ENCODE measurements around the gene CHRNA1.

Gene CHRNA1

DNA sequence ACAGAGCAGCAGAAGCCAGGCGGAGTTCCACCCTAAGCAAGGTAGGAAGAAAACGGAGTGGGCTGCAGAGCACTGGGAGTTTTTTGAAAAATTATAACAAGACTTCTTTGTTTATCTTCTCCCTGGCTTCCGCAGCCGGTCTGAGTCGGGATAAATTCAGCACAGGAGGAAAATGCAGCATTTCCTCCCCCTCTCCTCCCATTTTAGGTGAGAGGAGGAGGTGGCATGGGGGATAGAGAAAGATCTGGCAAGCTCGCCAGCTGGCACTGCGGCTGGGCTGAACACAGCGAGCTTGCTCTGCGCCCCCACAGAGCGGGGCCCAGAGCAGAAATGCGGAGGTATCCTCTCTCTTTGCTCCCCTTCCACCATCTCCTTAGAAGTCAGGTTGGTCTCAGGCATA, 17.7 kb upstream of the CHRNA1 start:
- DNase-seq (ENCODE audit: low read depth) = no peak

GRCh38 chr2:174781298-174781697, 17.0 kb upstream of the CHRNA1 start:
- no peak for DNase-seq (ENCODE audit: low read depth)

GRCh38 chr2:174780856-174781255, 16.6 kb upstream of the CHRNA1 start:
- DNase-seq (ENCODE audit: low read depth) = no peak

DNA sequence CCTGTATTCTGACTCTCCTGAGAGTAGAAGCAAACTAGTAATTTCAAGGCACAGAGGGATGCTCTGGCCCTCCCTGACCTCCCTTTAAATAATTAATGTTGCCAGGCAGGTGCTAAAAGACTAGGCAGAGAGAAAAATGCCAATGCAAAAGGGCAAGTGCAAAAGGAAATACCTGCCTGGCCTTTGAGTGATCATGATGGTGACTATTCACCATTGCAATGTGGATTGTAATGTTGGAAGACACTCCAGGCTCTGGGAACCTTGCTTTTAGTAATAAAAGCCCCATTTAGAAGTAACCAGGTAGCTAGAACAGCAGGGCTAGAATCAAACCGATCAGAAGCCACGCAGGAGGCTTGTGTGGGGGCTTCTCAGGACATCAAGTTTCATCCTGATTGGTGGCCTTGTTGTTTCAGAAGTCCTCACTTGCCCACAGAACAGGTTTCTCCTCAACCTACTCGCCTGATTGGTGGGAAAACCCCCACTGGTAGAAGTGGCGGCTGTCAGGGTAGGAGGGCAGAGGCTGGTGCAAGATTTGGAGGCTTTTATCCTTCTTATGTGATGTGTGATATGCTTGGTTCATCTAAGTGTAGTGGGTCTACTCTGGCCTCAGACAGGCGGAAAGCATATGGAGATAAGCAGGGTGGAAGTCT, 16.0 kb upstream of the CHRNA1 start:
- DNase-seq (ENCODE audit: low read depth) = no peak

DNA sequence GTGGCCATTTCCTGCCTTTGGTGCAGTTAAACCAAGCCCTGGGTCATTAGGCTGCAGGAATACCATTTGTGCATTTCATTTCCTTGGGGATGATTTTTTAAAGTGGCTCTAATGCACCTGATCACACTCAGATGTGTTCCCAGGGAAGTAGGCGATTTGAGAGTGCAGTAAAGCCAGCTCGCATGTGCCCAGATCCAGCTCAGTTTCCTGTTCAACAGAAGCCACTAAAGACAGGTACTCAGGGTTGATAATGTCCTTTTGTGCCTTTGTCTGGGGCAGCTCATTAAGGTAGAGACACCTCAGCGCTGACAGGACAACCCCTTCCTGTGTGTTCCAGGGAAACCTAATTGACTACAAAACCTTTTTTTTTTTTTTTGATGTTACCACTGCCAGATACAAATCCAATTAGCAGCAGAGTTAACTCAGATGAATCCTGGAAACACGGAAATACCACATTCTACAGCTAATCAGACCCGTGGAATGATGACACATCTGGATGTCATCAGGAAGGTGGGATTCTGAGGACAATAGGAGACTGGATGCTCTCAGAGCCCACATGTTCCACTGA, 15.2 kb upstream of the CHRNA1 start:
- DNase-seq (ENCODE audit: low read depth) = no peak

GRCh38 chr2:174778085-174778981, 14.1 kb upstream of the CHRNA1 start:
- DNase-seq (ENCODE audit: low read depth) = peak; percentile 37

- DNase-seq (ENCODE audit: low read depth) = no peak
Observed at GRCh38 chr2:174777347-174778084, 13.2 kb upstream of the CHRNA1 start.

DNA sequence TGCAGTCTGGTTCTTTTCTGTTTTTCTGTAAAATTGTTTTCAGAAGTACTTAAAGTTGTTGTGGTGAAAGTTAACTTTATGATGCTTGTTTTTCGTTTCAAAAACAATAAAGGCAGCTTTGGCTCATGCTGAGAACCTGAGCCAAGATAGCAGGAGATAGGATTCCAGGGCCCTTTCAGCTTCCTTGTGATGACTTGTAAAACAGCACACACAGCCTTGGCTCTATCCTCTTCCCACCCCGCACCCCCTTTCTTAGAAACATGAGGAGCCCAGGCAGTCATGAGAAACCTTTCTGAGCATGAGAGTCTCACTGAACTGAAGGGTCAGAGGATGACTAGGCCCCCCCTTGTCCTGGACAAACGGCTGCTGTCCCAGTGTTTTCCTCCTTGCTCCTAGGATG, 12.4 kb upstream of the CHRNA1 start:
- no peak for DNase-seq (ENCODE audit: low read depth)

DNA sequence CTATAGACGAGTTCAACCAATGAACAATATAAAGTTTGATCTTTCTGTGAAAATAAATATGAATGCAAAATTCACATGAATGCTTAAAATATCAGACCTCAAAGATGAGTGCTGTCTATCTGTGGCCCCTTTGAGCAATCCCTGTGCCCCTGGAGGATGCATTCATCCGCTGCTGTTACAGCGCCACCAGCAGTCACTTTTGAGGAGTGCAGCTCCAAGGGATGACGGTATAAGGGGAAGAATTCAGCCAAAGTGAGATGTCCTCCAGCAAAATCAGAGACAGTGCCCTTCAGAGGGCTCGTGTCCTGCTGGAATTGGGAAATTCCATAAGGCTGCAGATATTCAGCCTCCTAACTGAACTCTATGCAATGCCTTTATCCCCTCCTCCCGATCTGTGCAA, 12.0 kb upstream of the CHRNA1 start:
- no peak for DNase-seq (ENCODE audit: low read depth)

GRCh38 chr2:174775571-174775980, 11.3 kb upstream of the CHRNA1 start:
- no peak for DNase-seq (ENCODE audit: low read depth)

GRCh38 chr2:174774886-174775285, 10.6 kb upstream of the CHRNA1 start:
- no peak for DNase-seq (ENCODE audit: low read depth)

GRCh38 chr2:174773215-174773614, 8.9 kb upstream of the CHRNA1 start:
- no peak for DNase-seq (ENCODE audit: low read depth)

GRCh38 chr2:174772472-174772801, 8.2 kb upstream of the CHRNA1 start:
- no peak for DNase-seq (ENCODE audit: low read depth)

DNA sequence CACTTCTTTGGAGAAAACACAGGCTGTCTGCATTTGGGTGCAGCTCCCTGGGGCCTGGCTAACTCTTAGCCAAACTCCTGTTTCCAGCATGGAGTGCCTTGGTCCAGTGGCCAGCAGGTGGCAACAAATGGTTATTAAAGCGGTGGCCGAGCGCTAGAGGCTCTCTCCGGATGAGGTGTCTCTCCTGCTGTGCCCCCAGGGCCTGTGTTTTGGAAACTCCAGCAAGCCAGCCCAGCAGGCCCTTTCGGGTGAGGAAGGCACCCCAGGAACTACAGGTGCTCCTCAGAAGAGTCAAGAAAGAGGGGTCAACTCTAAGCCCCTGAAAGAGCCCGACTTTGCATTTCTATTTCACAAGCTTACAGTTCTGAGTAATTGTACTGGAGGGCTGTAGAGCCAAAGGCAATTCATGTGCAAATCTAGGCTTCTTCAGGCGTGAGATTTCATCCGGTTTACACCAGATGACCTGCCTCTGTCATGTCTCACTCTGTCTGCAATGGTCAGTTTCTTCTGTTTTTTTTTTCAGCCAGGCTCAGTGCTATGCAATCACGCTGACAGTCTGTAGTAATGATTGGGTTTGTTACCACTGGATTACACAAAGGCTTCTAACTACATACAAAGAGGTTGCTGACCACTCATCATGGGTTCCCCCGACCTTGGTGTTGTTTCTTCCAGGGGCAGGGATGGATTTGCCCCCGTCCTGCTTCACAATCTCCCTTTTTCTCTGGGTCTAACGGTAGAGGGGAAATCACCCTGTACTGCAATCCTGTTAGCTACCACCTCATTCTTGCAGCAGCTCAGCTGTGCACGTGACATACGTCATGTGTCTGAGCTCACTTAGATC, 7.6 kb upstream of the CHRNA1 start:
- no peak for DNase-seq (ENCODE audit: low read depth)

DNA sequence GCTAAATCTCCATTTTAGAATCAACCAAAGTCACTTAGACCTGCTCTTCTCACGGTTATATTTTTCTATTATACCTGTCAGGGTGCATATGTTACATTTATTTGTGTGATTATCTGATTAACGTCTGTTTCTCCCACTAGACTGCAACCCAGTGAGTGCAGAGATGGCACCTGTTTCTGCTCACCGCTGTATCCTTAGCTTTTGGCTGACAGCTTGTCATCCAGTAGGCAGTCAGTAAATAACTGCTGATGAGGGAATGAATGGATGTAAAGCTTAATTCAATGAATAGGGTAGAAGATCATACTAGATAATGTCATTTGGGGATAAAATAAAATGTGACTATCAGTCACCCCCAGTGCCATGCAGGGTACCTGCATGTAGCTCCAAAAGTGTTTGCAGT, 6.9 kb upstream of the CHRNA1 start:
- DNase-seq (ENCODE audit: low read depth) = no peak

- no peak for DNase-seq (ENCODE audit: low read depth)
Observed at GRCh38 chr2:174768557-174768956, 4.3 kb upstream of the CHRNA1 start.

DNA sequence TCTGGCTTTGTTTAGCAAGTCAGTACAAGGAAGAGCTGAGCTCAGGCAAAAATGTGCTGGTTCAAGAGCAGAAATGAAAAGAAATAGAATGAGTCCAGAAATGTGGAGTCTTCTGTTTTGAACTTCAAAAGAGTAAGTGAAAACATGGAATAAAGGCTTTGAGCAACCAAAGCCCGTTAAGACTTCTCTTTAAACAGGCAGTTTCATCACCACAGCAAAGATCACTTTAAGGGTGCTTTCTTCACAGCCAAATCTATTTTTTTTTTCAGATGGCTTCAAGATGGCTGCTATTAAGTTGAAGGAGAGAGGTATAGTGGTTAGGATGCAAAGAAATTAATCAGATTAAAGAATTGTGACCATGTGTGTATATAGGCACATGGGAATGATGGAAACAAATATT, 2.0 kb upstream of the CHRNA1 start:
- no peak for DNase-seq (ENCODE audit: low read depth)

GRCh38 chr2:174765576-174765975, 1.3 kb upstream of the CHRNA1 start:
- no peak for DNase-seq (ENCODE audit: low read depth)

GRCh38 chr2:174763780-174764179, 492 bp downstream of the CHRNA1 start:
- no peak for DNase-seq (ENCODE audit: low read depth)

- no peak for DNase-seq (ENCODE audit: low read depth)
Observed at GRCh38 chr2:174762464-174762863, 1.8 kb downstream of the CHRNA1 start.

GRCh38 chr2:174761837-174762236, 2.4 kb downstream of the CHRNA1 start:
- no peak for DNase-seq (ENCODE audit: low read depth)

Measured in stimulated activated CD8-positive, alpha-beta memory T cell treated with anti-CD3 and anti-CD28 coated beads, Interleukin-15, amount 100 ng/mL, for 1 hour (primary cell).